HG02759 (cell line): Measurements from ENCODE around the gene NAMPT.
"Not testable (repeated sequence)": the region's sequence is repeated elsewhere in the genome, so short reads cannot be mapped to it uniquely, and the experiment has no call there.

Experiments
- ATAC-seq: cut with Tn5 transposase; IDR thresholded peaks from one replicate; pipeline ENCODE4 v1.9.1; 2021; ENCODE audit warnings: mild to moderate bottlenecking, moderate library complexity; ENCODE audit not compliant: unreplicated experiment

The NAMPT gene

DNA sequence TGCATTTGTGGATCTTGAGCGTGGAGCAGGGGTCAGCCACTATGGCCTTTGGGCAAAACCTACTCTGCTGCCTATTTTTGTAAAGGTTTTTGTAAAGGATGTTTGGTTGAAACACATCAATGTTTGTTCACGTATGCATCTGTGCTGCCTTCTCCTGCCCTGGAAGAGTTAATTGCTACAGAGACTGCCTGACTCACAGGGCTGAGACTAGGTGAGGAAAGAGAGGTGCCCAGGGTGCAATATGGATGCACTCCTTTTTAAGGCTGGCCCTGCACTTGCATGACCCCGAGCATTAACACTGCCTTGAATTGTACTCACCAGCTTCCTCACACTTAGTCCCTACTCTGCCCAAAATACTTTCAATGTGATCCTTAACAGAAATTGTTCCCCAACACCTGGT lies 20.9 kb upstream of the NAMPT start:
- ATAC-seq: no peak

DNA sequence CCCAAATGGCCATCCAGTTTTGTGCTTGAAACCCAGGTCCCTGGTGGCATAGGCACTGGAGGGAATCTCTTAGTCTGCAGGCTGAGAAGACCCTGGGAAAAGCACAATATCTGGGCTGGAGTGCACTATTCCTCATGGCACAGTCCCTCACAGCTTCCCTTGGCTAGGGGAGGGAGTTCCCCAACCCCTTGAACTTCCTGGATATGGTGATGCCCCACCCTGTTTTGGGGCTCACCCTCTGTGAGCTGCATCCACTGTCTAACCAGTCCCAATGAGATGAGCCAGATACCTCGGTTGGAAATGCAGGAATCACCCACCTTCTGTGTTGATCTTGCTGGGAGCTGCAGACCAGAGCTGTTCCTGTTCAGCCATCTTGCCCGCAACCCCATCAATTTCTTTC lies 19.8 kb upstream of the NAMPT start:
- ATAC-seq: no peak

DNA sequence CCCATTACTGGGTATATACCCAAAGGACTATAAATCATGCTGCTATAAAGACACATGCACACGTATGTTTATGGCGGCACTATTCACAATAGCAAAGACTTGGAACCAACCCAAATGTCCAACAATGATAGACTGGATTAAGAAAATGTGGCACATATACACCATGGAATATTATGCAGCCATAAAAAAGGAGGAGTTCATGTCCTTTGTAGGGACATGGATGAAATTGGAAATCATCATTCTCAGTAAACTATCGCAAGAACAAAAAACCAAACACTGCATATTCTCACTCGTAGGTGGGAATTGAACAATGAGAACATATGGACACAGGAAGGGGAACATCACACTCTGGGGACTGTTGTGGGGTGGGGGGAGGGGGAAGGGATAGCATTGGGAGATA lies 13.8 kb upstream of the NAMPT start:
- not testable (repeated sequence) for ATAC-seq

DNA sequence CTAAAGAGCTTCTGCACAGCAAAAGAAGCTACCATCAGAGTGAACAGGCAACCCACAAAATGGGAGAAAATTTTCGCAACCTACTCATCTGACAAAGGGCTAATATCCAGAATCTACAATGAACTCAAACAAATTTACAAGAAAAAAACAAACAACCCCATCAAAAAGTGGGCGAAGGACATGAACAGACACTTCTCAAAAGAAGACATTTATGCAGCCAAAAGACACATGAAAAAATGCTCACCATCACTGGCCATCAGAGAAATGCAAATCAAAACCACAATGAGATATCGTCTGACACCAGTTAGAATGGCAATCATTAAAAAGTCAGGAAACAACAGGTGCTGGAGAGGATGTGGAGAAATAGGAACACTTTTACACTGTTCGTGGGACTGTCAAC lies 13.4 kb upstream of the NAMPT start:
- ATAC-seq: not testable (repeated sequence)

DNA sequence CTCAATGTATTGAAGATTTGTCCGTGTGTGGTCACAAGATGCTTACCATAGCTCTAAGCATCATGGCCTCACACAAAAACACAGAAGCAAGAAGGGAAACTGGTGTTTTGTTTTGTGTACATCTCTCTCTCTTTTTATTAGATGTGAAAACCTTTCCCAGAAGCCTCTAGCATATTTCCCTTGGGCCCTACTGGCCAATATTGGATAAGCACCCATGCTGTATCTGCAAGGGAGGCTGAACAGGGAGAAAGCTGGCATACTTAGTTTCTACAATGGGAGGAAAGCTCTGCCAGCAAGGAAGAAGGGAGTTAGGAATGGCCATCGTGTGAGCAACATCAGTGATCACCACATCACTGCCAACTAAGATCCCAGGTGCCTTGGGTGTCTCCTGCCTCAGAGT lies 9.6 kb upstream of the NAMPT start:
- ATAC-seq: no peak

DNA sequence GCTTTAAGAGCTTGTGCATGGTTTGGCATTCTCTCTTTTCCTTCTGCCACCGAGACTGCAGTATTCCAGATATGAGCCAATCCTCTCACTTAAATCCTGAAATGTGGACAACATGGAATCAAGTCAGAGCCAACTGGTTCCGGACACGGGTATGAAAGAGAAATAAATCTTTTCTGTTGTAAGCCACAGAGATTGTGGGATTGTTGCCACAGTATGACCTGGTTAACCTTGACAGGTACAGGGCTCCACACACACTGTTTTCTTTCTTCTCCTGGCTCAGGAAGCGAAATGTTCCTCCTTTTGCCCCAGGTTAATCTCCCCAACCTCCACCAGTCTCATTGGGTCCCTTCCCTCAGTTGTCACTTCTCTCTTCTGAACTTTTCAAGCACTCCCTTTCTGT lies 6.5 kb upstream of the NAMPT start:
- no peak for ATAC-seq

DNA sequence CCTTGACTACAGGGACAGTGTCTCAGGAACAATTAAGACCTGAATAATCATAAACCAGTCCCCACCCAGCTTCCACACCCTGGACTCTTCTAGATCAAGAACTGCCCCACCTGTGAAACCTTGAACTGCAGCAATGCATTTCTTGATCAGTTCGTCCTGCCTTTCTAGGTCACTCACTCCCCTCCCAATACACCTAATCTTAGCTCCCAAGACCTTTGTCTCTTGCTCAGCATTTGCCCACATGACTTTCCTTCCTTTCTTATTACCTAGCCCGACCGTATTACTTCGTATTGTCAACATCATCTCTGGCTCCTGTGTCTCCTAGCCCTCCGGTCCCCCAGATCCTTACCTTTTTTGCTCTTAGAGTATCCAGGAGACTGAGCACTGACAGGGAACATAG lies 5.5 kb upstream of the NAMPT start:
- no peak for ATAC-seq

DNA sequence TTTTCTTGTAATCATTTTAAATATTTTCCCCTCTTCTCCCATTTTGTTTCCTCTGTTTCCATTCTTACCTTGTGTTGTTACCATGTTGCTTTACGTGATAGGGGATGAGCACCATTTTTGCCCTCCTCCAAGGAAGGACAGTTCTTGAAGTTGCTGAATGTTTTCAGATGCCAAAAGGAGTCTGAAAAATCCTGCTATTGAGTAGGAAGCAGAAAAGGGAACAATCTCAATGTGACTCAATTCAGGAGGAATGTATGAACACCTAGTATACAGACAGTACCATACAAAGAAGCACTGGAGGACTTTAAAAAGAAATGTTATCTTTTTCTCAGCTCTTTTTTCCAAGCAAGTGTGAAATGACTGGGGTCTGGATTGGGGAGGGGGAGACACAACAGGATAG lies 5.1 kb upstream of the NAMPT start:
- ATAC-seq: no peak

DNA sequence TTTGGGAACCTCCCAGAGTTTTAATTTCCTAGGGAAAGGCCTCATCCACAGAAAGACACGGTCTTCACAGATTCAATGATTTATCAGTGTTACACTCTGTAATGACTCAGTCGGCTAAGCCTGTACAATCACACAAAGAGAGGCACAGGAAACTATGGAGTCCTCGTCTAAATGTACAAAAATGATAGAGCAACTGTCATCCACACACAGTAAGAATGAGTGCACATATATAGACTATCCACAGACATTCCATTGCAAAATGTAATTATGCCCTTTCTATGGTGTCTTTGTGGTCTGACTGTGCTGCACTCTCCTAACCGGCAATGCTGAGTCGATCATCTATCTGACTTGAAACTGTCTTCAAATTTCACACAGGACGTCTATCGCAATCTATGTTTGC lies 3.5 kb upstream of the NAMPT start:
- no peak for ATAC-seq

DNA sequence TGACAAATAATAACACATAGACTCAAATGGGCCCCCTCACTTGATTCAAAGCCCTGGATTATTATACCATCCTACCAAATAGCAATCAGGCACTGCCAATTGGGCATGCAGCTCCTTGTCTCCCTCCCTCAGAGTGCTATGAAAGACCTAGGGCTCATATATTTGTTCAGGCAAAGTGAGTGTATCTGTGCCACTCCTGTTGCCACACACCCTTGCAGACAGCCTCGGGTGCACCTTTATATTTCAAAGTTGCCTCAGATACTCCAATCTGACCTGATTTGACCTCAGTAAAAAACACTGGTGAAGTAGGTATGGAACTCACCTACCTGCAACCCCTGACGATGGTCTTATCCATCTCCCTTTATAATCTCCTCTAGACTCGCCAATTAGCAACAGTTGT lies 3.0 kb upstream of the NAMPT start:
- ATAC-seq: no peak

DNA sequence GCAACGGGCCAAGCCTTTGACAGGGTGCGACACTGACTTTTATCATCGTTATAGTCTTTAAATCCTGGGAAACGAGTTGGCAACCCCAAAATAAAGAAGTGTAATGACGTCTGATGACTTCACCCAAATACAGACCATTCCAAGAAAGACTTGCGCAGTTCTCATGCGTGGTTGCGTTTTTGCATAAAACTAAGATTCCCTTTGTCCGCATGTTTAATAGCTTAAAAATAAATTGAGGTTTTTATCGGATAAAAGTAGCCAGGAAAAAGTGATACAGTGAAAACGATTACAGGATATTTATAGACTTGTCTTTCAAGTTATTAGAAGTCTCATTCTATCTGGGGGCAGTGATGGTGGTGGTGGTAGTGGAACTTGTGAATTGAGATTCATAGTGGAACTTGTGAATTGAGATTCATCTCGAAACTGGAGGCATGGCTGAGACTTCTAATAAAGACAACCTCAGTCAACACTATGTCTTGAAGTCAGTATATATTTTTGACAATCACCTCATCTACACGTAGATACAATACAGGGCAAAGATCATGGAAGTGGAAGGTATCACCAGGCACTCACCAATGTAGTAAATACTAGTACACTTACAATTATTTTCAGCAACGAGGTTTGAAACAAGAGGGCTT lies 1.2 kb upstream of the NAMPT start:
- peak; percentile 33 for ATAC-seq

DNA sequence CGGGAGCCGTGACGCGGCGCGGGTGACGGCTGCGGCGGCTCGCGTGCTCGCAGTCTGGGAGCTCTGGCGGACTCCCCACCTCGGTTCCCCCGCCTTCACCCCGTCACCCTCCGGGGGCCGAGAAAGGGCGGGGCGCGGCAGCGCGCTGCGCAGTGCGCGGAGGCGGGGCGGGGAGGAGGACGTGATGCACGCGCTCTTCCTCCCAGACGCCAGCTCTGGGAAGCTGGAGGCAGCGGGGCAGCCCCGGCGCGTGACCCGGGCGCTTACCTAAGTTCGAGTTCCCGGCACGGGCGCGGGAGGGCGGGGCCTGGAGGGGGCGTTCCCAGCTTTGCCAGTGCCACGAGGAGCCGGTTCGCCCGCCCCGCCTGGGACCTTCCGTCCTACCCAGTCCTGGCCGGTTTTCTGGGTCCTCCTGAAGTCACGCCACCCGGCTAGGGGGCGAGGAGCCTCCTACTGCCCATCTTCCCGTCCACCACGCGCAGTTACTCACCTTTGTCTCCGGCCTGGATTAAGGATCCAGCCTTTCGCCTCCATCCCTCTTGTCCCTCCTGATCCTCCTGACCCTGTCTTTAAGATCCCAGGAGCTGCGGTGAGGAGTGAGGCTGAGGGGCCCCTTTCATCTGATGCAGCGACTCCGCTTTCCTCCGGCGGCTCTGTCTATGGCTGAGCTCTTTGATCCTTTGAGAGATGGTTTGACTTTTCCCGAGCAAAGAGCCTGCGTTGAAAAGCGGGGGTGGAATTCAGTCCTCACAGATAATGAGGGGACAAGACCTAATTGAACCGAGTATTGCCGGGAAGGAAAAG lies 470 bp upstream of the NAMPT start:
- ATAC-seq: peak; percentile 81

DNA sequence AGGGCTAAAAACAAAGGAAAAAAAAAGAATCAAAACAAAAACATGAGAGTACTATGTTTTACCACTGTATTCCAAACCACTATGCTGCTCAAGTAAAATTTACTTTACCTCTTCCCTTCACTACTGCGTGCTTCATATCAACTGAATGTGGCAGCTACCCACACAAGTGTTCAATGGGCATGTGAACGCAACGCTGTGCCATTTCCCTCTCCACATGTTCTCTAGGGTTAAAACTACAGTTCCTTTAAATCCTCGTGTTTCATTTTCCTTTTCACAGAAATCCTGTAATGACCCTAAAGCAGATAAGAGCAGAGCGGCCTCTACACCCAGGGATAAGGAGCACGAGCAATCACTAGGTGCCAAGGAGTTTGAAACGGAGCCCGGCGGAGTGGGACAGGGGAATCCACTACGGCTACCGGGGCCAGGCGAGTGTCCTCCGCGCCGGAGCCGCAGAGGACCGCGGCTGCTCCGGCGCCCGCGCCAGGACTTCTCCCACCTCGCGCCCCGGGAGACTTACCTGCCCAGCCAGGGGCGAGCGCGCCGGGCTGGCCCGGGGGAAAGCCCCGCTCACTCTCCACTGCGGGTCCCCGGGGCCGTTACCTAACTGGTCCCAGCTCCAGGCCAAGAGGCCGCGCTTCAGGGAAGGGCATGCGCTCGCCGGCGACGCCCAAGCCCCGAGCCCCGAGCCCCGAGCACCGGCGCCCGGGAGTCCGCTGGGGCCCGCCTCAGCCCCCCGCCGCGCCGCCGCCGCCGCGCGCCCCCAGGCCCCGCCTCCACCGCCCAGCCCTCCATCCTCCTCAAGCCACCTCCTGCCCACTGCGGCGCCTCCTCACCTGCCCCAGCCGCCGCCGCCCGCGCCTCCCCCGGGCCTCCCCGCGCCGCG lies 711 bp downstream of the NAMPT start:
- peak; percentile 16 for ATAC-seq

DNA sequence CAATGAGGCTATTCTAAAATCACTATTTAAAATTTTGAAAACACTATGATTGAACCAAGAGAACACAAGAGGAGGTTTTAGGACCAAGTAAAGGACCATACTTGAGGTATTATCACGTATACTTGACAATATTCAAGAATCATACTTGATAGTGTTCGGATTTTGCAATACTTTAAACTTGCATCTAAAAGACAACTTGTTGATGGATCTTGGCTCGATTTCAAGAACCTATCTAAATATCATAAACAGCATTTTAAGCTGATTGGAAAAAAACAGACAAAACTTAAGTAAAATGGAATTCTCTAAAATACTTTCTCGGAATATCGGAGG lies 1.3 kb downstream of the NAMPT start:
- ATAC-seq: no peak

DNA sequence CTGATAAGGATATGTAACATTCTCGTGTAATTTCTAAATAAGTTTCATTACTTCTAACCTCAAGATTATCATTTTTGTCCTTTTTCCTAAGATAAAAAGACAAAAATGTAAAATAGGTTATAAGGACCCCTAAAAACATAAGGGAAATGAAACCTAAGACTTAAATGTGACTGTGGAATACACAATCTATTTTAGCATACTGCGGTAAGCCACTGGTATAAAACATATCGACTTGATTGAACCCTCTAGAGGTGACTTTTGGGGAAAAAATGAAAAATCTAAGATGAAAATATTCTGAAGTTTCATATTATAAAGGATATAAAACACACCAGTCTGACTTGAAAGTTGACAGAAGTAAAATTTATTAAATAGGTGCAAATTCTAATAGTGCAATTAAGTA lies 1.9 kb downstream of the NAMPT start:
- no peak for ATAC-seq

DNA sequence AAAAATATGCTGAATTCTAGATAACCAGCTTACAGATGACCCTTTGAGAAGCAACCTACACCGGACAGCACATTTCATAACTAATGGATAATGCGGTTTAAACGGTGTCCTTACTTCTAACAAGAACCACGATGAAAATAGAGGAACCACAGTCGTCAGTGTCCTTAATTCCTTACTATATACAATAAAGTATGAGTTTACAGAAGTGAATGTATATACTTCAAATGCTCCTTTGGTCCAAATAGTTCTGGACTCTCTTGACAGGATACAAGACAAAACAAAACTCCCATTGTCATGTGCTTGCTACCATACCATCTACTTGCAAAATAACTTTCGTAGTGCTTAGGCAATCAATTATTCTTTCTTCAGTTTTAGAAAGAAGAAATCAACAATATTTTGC lies 2.4 kb downstream of the NAMPT start:
- ATAC-seq: no peak

DNA sequence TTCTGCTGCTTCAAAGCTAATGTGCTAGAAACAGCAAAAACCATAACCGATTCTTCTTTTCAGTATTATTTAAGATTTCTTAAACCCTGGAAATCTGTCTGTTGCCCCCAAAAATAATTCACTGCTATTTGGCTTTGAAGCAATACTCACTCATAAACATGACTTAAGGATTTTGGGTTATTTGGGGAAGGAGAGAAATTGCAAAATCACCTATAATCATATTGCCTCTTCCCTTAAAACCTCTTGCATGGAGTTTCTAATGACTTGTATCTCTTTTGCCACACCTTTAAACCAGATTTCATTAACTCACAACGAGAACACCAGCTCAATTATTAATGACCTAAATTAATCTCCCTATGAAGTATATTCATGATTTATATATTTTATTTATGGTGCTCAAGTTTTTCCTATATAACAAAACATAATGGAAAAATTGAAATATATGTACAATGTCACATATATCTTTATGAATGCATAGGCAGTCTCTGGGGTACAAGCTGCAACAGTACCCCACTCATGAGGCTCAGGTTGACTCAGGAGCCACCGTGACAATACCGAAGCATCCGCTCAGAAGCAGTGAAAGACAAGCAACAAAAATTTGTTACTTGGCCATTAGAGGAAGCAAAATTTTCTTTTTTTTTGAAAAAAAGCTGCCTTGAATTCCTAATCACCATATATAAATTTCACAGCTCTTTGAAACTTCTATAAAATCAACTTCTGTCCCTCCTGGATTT lies 3.0 kb downstream of the NAMPT start:
- no peak for ATAC-seq

DNA sequence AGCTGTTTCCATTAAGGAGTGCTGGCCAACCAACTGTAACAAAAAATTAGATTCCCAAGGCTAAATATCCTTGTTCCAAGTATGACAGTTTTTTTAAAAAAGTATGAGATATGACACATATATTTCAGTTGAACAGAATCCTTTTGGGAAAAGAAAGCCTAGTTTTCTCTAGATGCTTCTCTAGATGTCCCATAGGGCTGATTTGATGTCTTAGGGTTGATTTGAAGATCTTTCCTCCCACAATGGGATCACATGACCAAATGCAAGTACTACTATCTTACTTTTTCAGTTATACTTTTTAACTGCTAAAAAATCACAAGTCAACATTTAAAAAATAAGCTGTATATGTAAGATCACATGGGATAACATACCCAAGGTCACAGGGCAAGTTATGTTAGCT lies 3.7 kb downstream of the NAMPT start:
- ATAC-seq: no peak

DNA sequence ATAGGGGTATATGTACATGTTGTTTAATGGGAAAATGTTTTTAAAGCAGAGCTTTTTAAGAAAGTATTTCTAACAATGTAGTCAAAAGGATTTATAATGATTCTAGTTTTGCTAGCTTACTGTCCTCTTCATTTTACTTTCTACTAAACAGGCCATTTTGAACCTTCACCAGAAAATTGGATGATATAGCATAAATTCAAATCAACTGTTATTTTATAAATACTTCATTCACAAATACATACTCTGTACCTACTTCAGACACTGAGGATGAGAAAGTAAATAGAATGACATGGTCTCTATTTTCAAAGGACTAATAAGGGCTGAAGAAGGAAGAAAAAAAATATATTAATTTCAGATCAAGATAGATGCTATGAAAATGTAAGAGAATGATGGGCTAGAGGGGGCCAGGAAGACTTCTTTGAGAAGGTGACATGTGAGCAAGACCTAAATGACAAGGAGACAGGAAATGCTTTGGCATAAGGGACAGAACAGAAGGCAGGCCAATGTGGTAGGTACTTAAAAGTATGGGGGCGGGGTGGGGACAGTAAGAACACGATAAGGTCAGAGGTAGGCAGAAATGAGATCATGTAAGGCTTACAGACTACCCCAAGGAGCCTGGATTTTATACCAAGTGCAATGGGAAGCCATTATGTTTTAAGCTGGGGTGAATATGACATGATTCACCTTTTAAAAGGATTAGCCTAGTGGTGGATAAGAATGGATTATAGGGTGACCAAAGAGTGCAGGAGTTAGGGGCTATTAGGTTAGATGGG lies 5.2 kb downstream of the NAMPT start:
- no peak for ATAC-seq

DNA sequence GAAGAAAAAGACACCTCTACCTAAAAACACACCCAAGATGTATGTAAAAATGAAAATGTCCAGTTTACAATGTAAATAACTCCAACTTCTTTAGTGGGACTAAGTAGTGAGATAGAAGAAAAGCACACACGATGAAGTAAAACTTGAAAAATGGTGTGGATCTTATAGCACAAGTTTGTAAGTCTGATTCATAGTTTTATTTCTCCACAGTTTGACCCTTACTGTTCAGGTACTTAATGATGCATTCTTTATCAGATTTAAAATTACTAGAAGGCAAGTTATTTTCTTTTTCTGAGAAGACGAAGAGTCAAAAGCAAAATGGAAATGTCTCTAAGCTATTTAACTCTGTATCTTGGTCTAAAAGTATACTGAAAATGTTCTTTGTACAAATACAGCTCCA lies 6.1 kb downstream of the NAMPT start:
- ATAC-seq: no peak

DNA sequence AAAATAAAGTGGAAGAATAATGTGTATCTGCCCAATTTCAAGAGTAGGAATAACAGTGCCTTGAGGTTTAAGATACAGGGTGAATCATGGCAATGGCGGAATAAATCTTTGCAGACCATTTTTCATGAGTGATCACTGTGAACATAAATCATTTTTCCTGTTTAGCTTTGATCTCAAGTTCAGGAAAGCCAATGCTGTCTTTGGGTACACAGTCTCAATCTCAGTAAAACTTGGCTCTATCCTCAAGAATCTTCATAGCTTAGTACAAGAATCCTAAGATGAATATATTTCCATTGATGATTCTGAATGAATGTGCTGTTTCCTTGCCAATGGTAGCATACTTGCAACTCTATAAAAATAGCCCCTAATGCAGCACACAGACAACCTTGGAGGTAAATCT lies 6.8 kb downstream of the NAMPT start:
- no peak for ATAC-seq
